B cell (primary cell): Measurements from ENCODE around the gene AGAP1. TPM values are rescaled to one million over a fixed set of nuclear protein-coding genes. Genes with fewer than 3 reads are reported as not detected.

ENCODE experiments used
- ATAC-seq: fragments of 200-7000 bp; cut with Tn5 transposase; one replicate; pipeline ENCODE4 v1.10.0; 2021; ENCODE audit warnings: low read depth, mild to moderate bottlenecking, moderate number of reproducible peaks, moderate library complexity
- CTCF ChIA-PET: fragments of 350-600 bp; sonication (Branson Sonifier 250); formaldehyde crosslinking; loops from one replicate; lab custom pipeline; 2021; ENCODE audit warnings: antibody characterized with exemption, inconsistent platforms; lab: Charles Lee
- POLR2A ChIA-PET: fragments of 350-600 bp; sonication (Branson Sonifier 250); formaldehyde crosslinking; loops from one replicate; lab custom pipeline; 2021; ENCODE audit warnings: antibody characterized with exemption; lab: Charles Lee
- DNase-seq: peaks from one replicate; pipeline ENCODE4 v3.0.0; 2013
- H2AFZ ChIP-seq: 2 replicates; pipeline ENCODE4 v1.6.1; 2012; ENCODE audit warnings: mild to moderate bottlenecking, low read depth, low read length; ENCODE audit not compliant: insufficient read depth, poor library complexity, severe bottlenecking
- H3K27ac ChIP-seq, 2 donors: 1 replicate in 1 of 2; 2 replicates in 1 of 2; pipeline ENCODE4 v1.5.1; 2012 to 2013; ENCODE audit warnings: low read length in 2 of 2, mild to moderate bottlenecking in 2 of 2, moderate library complexity in 1 of 2
- H3K27me3 ChIP-seq, 4 experiments: fragments of 200-600 bp in 1 of 4; sonication (generic) in 1 of 4; replicated peaks in 1 of 4; 1 replicate in 2 of 4; 2 replicates in 2 of 4; pipeline versions ENCODE4 v1.6.1 to v1.7.0; 2013 to 2016; ENCODE audit warnings: low read length in 3 of 4, mild to moderate bottlenecking in 2 of 4, mixed read lengths in 1 of 4, moderate library complexity in 1 of 4; ENCODE audit not compliant: insufficient read depth in 4 of 4, control insufficient read depth in 3 of 4; ENCODE audit errors: control extremely low read depth in 1 of 4
- H3K36me3 ChIP-seq, 2 experiments: replicated peaks in 1 of 2; 1 replicate in 1 of 2; 2 replicates in 1 of 2; pipeline versions ENCODE4 v1.6.1 to v1.7.1; 2013; ENCODE audit warnings: low read length in 1 of 2; ENCODE audit not compliant: insufficient read depth in 2 of 2, control insufficient read depth in 1 of 2; ENCODE audit errors: control extremely low read depth in 1 of 2, extremely low read depth in 1 of 2
- H3K4me1 ChIP-seq, 2 donors: fragments of 200-600 bp in 1 of 2; sonication (generic) in 1 of 2; 1 replicate in 1 of 2; 2 replicates in 1 of 2; pipeline versions ENCODE4 v1.5.1 to v1.6.1; 2013 to 2017; ENCODE audit warnings: low read length in 2 of 2; ENCODE audit not compliant: control insufficient read depth in 2 of 2, insufficient read depth in 2 of 2
- H3K4me2 ChIP-seq: replicated peaks from 2 replicates; pipeline ENCODE3; 2012; ENCODE audit warnings: mild to moderate bottlenecking, low read depth, low read length; ENCODE audit not compliant: poor library complexity, severe bottlenecking
- H3K4me3 ChIP-seq, 5 experiments: fragments of 200-600 bp in 1 of 5; sonication (generic) in 1 of 5; 1 replicate in 3 of 5; 2 replicates in 2 of 5; pipeline versions ENCODE4 v1.5.1 to v1.7.0; 2011 to 2016; ENCODE audit warnings: low read length in 4 of 5, mild to moderate bottlenecking in 4 of 5, low read depth in 2 of 5, control low read depth in 1 of 5, moderate library complexity in 1 of 5; ENCODE audit not compliant: insufficient read depth in 1 of 5; ENCODE audit errors: control extremely low read depth in 1 of 5, extremely low read depth in 1 of 5
- H3K79me2 ChIP-seq: fragments of 200-600 bp; sonication (generic); one replicate; pipeline ENCODE4 v1.6.0; 2016; ENCODE audit warnings: low read length; ENCODE audit not compliant: control insufficient read depth, insufficient read depth
- H3K9ac ChIP-seq: fragments of 200-600 bp; sonication (generic); 2 replicates; pipeline ENCODE4 v1.6.1; 2017; ENCODE audit warnings: mild to moderate bottlenecking, low read length, moderate library complexity
- H3K9me3 ChIP-seq, 3 donors: one replicate each; pipeline versions ENCODE4 v1.6.1 to v1.7.1; 2013; ENCODE audit warnings: low read length in 2 of 3; ENCODE audit not compliant: control insufficient read depth in 2 of 3, insufficient read depth in 1 of 3; ENCODE audit errors: control extremely low read depth in 1 of 3
- H4K20me1 ChIP-seq: 2 replicates; pipeline ENCODE4 v1.6.0; 2012; ENCODE audit warnings: mild to moderate bottlenecking, low read length; ENCODE audit not compliant: insufficient read depth, control insufficient read depth, poor library complexity, severe bottlenecking
- H3K27ac Mint-ChIP-seq: one replicate; pipeline ENCODE4 v1.8.0; 2021; ENCODE audit warnings: mixed read lengths
- H3K27me3 Mint-ChIP-seq: one replicate; pipeline ENCODE4 v1.8.0; 2021; ENCODE audit warnings: mixed read lengths
- H3K4me1 Mint-ChIP-seq: one replicate; pipeline ENCODE4 v1.8.0; 2021; ENCODE audit warnings: mixed read lengths
- H3K4me3 Mint-ChIP-seq: one replicate; pipeline ENCODE4 v1.8.0; 2021; ENCODE audit warnings: mixed read lengths
- H3K9me3 Mint-ChIP-seq: one replicate; pipeline ENCODE4 v1.8.0; 2022; ENCODE audit warnings: mixed read lengths; ENCODE audit not compliant: insufficient read depth
- CTCF ChIP-seq: fragments of 200-600 bp; IDR thresholded peaks from one replicate; pipeline ENCODE4 v1.8.0; 2022; ENCODE audit warnings: antibody characterized with exemption, mild to moderate bottlenecking
- EZH2 ChIP-seq: IDR thresholded peaks from 2 replicates; pipeline ENCODE4 v1.6.1; 2012; ENCODE audit warnings: borderline replicate concordance, low read depth, mild to moderate bottlenecking, moderate library complexity, low read length; ENCODE audit not compliant: insufficient read depth, poor library complexity, severe bottlenecking
- WGBS: methylation state at CpG from one replicate; pipeline ENCODE4 v1.1.5; 2013; ENCODE audit warnings: missing lambda C conversion rate; ENCODE audit not compliant: insufficient coverage; 5-methylcytosine and 5-hydroxymethylcytosine counted together
- intact Hi-C: fragments of 100-400 bp; cut with micrococcal nuclease; formaldehyde crosslinking; loops from one replicate; pipeline ENCODE4 v1.10.0; 2022
- polyA plus RNA-seq: library from polyadenylated mRNA; depleted of rRNA; stranded (reverse); fragments of >200 nt; gene quantifications from 2 replicates; pipeline ENCODE4 v1.2.3, GENCODE V29; 2012
- total RNA-seq, 2 donors: library from RNA; stranded (reverse); fragments of 120-200 nt in 1 of 2; gene quantifications; 1 replicate in 1 of 2; 2 replicates in 1 of 2; pipeline versions ENCODE4 v1.2.3 to v1.2.4, GENCODE V29; 2013 to 2022

The AGAP1 gene
- total and polyA plus RNA-seq, 2 donors (not counting 1 experiment from before 2014, with no cell fraction given) = 0.01 TPM; not detected in 1

- H3K79me2 ChIP-seq = no peaks in the 10 kb centered on the region
- POLR2A ChIA-PET = no interaction called here
- WGBS = 60% methylated on average over 2 of the region's 6 CpGs
- H3K27ac ChIP-seq = no peak overlapping the region
- H3K9me3 ChIP-seq = peaks cover 0 to 15% (median 0%) of the 10 kb centered on the region in 3 donors
- no peak overlapping the region for H3K27ac Mint-ChIP-seq
- no peaks in the 10 kb centered on the region for H3K36me3 ChIP-seq
- no peak overlapping the region for H3K4me2 ChIP-seq
- H3K4me3 Mint-ChIP-seq = no peak overlapping the region
- H3K9me3 Mint-ChIP-seq = peaks cover 2% of the 10 kb centered on the region
- no peak overlapping the region for H3K9ac ChIP-seq
- no peak overlapping the region for H2AFZ ChIP-seq
- no peaks in the 10 kb centered on the region for H3K4me1 Mint-ChIP-seq
- H3K4me3 ChIP-seq = no peak overlapping the region
- ATAC-seq (no peak), DNase-seq (no peak)
- H3K4me1 ChIP-seq = no peaks in the 10 kb centered on the region
- TF ChIP-seq EZH2 (no peak), CTCF (no peak)
- intact Hi-C loops = no loop called here
- peaks cover 0 to 15% (median 0%) of the 10 kb centered on the region in 4 experiments for H3K27me3 ChIP-seq
- H4K20me1 ChIP-seq = no peaks in the 10 kb centered on the region
- CTCF ChIA-PET = no interaction called here
- H3K27me3 Mint-ChIP-seq = peaks cover 46% of the 10 kb centered on the region
Observed at GRCh38 chr2:235564066-235564465, 70.2 kb downstream of the AGAP1 start.

DNA sequence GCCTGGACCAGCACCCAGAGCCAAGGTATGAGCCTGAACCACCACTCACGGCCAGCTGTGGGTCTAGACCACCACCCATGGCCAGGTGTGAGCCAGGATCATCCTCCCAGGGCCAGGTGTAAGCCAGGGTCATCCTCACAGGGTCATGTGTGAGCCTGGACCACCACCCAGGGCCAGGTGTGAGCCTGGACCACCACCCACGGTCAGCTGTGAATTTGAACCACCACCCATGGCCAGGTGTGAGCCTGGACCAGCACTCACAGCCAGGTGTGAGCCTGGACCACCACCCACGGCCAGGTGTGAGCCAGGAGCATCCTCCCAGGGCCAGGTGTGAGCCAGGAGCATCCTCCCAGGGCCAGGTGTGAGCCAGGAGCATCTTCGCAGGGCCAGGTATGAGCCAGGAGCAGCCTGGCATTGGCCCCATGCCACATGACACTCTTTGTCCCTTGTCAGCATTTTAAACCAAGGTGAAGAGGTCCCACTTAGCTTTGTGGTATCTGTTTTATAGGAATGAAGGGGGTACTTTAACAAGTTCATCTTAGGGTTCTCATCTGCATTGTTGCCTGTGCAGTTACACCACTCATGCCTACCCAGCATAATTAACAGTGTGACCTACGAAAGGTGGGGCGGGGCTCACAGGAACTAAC, 71.2 kb downstream of the AGAP1 start:
- peaks cover 2% of the 10 kb centered on the region for H3K9me3 Mint-ChIP-seq
- POLR2A ChIA-PET = no interaction called here
- TF ChIP-seq CTCF (no peak), EZH2 (no peak)
- CTCF ChIA-PET = no interaction called here
- Histone ChIP-seq H3K4me3 (no peak overlapping the region), H3K27ac (no peak overlapping the region), H4K20me1 (no peaks in the 10 kb centered on the region), H3K9ac (no peak overlapping the region), H2AFZ (no peak overlapping the region), H3K9me3 (peaks cover 0 to 18% (median 0%) of the 10 kb centered on the region in 3 donors), H3K4me1 (no peaks in the 10 kb centered on the region), H3K27me3 (peaks cover 0 to 15% (median 0%) of the 10 kb centered on the region in 4 experiments), H3K36me3 (no peaks in the 10 kb centered on the region), H3K4me2 (no peak overlapping the region), H3K79me2 (no peaks in the 10 kb centered on the region)
- no peak overlapping the region for H3K4me3 Mint-ChIP-seq
- 73% methylated on average over 4 of the region's 6 CpGs for WGBS
- DNase-seq (no peak), ATAC-seq (no peak)
- intact Hi-C loops = no loop called here
- peaks cover 43% of the 10 kb centered on the region for H3K27me3 Mint-ChIP-seq
- no peaks in the 10 kb centered on the region for H3K4me1 Mint-ChIP-seq
- H3K27ac Mint-ChIP-seq = no peak overlapping the region
